NCI-H748 treated with DMSO at 0.1 percent for 48 hours (cell line): ENCODE measurements around the gene GRIK1.

Source experiments
- DNase-seq: peaks from one replicate; lab custom pipeline; 2025; lab: John Stamatoyannopoulos, UW

GRIK1 gene

DNA sequence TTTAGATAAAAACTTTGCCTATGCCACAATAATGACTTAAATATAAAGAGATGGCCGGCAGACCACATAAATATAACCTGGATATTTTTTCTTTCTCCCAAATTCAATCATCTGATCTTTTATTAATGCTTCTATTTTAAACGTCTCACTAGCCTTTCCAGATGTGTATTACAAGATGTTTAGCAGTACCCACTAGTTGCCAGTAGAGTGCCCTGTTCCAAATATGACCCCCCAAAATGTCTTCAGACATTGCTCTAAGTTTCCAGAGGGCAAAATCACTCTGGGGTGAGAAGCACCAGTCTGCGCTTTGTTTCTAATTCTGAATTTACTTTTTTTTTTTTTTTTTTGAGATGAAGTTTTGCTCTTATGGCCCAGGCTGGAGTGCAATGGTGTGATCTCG lies 268.1 kb downstream of the GRIK1 start:
- DNase-seq = no peak

DNA sequence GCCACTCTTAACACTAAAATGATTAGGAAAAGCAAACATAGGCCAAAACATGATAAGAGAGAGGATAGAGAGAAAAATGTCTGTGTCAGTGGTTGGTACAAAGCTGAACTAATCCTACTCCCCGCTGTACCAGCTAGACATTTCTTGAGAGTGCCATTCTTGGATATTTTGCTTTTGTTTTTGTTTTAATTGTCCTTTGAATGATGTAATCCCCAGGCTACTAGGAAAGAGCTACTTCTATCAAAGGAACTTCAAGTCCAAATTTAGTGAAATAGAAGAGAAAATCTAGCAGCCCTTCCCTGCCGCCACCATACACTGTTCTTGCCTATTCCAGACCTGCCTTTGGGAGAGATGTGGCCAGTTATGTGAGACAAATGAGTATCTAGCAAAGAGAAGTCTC lies 269.6 kb downstream of the GRIK1 start:
- no peak for DNase-seq

DNA sequence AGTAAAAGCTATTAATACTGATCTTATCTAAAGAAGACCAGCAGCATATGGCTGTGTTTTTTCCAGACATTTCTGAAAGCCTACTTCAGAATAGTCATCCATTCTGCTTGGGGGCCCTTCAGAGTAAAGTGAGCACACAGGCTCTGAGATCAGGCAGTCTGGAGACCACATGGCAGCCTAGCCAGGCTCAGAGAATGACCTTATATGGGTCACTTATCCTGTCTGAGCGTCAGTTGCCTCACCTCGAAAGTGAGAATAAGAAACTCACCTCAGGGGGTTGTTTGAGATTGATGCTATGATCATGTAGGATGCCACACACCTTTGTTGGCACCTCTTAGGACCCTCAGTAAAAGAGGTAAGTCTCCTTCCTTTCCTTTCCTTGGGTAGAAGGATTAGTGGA lies 270.4 kb downstream of the GRIK1 start:
- no peak for DNase-seq

DNA sequence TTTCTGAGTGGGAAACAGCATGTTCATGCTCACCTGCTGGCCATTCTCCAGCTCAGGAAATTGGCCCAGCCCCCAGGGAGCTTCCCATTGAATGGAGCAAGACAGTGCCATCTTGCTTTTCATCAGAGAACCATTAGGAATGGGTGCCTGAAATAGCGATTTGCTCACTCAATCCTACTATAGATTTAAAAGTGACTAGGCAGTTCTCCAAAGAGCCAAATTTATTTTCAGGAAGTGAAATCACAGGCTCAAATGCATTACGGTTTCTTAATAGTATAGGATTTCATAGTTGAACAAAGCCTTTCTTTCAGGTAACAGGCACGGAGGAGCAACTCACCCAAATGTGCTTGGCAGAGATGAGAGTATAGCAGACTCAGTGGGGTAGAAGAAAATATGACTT lies 272.1 kb downstream of the GRIK1 start:
- no peak for DNase-seq

DNA sequence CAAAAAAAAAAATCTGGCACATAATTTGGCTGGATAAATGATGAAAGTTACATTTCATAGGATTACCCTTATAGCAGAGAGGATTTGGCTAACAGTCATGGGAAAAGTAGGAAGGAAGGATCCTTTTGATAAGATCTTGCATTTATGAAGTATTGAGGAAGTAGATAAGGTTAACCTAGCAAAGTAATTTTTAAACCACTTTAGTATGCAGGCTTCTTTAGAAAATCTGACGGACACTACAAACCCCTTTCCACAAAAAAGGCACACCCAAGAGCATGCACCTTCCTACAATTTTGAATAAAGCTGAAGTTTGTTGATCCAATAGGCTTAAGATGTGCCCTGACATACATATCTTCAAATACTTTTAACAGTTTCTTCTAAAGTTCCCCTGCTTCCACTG lies 275.2 kb downstream of the GRIK1 start:
- DNase-seq = no peak

DNA sequence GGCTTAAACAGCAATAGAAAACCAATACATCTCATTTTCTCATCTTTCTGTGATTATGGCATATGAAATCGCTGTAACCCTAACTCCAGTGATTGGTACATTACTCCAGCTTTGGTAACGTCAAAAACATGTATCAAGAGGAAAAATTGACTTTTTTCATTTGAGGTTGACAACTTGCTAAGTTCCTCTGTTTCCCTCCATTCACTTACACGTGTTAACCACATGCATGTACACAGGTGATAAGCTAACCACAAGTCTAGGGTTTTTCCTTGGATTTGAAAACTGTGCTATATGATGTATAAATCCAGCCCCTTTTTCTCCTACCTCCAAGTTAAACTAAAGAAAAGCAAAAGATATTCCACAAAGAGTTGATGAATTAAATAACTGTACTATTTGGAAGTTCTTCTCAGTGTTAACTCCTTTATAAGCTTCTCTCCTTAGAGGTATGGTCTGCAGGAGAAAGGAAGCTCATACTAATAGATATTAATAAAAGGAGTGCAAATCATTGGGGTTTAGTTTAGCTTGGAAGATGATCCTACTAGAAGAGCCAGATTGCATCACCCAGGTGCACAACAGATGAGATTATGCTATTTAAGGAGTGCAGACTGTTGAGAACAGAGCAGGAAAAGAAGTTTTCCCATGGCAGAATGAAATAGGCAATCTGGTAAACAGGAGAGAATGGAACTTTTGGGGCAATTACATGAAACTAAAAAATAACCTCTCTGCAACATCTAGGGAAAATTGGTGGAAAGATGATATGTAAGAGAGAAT lies 277.9 kb downstream of the GRIK1 start:
- DNase-seq = no peak

DNA sequence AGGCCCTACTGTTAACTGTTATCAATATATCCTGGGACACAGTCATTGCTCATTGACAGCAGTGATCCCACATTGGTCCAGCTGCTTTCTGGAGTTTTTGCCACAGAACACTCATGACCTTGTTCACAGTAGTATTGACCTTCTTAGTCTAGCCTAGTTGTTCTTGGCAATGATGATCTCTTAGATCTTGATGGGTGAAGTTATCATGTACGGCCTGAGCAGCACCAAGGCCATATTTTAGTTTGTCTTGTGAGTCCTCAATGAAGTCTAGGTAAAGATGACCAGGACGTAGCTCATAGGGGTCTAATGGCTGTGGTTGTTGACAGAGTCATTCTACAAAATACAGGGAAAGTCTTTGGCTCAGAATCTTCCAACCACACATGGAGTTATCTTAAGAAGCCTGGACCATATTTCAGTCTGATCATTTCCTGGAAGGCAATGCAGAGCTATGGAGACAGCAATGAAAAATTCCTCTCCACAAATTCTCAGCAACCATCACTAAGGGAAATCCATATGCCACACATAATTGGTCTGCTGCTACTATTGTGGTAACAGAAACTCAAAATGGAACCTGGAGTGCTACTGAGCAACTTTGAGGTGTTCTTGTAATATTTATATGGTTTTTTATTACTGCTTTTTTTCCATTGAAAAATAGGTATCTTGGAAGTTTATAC lies 279.6 kb downstream of the GRIK1 start:
- DNase-seq = no peak

DNA sequence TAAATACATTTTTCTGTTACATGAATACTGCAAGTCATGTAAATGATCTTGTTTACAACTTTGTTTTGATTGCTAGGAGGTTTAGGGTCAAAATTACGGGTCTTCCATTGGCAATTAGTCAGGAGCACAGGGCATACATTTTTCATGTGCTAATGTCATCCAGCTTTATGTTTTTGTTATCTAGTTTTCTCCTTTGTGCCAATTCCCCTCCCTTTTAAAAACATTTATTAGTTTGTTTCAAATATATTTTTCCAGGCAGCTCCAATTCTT lies 280.9 kb downstream of the GRIK1 start:
- DNase-seq = no peak

DNA sequence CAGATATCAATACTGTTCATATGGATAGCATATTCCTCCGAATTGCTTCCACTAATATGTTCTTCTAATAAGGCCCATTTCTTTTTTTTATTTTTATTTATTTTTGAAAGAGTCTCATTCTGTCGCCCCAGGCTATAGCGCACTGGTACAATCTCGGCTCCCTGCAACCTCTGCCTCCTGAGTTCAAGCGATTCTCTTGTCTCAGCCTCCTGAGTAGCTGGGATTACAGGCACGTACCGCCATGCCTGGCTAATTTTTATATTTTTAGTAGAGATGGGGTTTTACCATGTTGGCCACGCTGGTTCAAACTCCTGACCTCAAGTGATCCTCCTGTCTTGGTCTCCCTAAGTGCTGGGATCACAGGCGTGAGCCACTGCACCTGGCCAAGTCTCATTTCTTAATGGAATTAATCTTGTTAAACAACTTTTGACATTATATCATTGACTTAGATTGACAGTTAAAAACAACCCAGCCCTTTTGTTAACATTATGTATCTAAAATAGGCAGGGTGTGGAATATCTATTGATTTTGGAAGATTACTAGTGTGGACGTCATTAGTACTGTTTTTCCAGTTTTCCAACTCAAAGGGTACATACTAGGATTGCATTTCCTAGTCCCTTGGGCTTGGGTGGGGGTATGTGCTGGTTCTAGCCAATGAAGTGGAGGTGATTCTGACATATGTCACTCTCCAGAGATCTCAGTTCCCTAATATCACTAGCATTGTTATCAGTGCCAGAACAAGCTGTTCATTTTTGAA lies 281.4 kb downstream of the GRIK1 start:
- no peak for DNase-seq

DNA sequence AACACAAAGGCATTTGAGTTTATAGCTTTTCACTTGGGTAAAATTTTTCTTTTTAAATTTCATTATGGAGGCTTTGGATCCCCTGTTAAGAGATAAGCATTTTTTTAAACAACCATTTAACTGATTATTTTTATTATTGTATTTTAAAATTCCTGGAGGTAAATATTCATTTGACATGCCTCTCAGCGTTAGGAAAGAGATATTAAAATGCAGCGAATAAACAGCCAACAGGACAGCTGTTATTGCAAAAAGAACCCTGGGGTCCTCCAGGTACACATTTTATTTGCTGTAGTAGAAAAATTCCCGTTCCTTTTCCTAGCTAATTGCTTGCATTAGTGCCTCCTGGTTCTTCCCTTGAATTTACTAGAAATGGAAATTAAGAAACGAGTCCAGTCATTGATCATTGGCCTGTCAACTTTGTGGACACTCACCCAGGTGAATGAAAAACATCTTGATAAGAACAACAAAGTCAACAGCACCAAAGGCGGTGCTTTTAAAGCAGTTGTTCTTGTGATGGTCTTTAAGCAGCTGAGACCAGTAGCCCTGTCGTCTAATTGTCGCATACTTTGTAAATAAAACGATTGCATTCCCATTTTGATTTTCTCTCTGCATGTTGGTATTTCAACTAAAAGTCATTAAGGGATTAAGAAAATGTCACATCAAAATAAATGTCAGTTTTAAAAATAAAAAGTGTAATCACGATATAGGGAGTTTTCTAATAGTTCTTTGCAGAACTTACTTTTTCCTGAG lies 282.4 kb downstream of the GRIK1 start:
- no peak for DNase-seq

DNA sequence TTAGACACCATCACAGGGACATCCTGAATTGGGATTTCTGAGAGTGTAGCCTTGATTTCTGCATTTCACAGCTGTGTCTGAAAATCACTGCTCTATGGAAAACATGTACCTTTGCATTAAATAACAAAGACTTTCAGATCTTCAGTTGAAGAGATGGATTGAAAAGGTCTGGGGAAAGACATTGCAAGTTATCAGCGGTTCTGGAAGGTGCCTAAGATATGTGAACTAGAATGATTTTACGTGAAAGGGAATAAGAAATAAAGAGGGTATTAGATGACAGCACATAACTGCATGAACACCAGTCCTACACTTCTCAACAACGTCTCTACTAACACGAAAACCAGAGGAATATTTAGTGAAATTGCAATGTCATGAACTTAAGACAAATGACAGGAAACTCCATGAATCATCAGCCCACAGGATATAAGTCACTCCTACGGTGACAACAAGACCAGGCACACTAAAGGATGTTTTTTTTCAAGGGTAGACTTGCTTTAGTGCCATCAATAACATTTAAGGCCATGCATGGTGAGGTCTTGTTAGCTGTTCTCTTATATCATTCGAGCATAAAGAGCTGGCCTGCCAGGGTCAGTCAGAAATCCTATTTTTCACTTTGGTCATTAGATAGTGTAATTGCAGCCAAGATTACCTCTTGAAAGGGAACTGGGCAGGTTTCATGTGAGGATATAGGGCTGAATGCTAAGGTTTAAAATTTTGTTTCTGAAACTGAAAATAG lies 283.1 kb downstream of the GRIK1 start:
- no peak for DNase-seq

DNA sequence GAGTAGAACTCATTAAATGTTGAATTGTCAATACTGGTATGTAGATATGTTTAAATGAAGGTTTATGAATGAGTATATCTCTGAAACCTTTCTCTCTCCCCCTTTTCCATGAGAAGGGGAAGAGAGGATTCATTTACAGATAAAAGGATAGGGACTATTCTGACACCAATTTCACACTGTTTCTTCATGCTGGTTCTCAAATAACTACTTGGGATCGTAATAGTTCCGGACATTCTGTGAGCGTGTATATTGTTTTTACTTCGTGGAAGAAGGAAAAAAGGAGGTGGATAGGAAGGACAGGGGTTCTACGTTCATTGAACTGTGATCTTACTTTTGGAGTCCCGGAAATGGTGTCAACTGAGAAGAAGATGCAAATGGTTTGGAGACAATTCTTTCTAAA lies 284.2 kb downstream of the GRIK1 start:
- no peak for DNase-seq

DNA sequence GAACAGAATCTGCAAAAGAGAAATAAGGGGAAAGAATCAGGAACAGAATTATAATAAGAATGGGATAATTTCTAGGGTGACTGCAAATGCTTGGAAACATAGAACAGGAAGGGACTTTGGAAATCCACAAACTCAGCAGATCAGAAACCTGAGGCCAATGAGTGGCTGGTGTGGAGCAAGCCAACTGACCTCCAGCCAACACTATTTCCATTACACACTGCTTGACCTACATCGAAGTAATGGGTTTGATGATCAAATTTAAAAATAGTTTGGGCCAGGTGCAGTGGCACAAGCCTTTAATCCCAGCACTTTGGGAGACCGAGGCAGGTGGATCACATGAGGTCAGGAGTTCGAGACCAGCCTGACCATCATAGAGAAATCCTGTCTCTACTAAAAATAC lies 284.9 kb downstream of the GRIK1 start:
- no peak for DNase-seq

DNA sequence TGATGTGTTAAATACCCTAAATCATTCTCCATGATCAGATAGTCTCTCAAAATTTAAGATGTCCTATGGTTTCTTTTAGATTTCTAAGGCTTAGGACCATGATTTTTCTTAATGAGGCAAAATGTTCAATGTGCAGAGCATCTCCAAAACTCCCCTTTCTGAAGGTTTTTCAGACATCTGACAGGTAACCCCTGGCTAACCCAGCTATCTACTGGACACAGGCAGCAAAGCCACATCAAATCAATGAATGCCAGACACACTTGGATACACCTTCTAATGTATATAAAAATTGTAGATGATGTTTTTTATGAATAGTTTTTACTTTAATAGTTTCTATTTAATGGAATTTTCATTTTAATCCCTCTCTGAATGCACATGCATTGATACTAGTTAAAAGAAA lies 285.6 kb downstream of the GRIK1 start:
- DNase-seq = no peak

DNA sequence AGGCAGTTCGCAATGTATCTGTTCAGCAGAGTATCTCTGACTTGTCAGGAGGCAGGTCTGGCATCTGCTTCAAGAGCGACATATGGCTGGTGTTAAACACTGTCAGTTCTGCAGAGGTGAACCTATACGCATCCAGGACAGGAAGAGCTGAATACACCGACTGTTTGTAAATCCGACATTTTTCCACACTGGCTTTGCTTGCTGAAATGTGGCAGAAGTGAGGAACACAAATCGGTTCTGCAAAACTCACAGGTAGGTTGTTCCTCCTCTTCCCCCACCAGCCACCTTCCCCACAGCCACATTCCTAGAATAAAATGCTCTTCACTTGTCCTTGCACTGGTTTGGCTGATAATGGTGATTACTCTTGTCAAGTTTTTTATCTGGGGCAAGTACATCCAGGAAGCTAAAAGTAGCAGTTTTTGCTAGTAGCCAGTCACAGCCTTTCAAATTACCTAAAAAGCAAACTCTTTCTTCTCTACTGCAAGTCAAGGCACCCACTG lies 289.2 kb downstream of the GRIK1 start:
- no peak for DNase-seq

DNA sequence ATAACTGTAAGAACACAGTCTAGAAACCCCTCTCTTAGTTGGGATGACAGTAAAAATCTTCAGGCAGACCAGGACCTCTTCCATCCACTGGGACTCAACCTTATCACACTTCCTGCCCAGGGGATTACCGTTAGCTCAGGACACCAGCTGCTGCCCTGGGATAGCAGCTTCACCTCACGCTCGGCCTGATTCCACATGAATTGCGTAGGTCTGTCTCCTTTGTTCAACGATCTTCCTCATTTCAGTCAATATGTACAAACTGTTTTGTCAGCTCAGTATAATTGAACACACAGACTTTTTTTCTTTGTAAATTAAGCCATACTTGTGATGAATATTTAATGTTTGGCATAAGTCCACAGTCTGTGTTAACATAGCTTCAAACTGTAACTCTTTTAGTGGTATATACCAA lies 290.4 kb downstream of the GRIK1 start:
- DNase-seq = no peak

DNA sequence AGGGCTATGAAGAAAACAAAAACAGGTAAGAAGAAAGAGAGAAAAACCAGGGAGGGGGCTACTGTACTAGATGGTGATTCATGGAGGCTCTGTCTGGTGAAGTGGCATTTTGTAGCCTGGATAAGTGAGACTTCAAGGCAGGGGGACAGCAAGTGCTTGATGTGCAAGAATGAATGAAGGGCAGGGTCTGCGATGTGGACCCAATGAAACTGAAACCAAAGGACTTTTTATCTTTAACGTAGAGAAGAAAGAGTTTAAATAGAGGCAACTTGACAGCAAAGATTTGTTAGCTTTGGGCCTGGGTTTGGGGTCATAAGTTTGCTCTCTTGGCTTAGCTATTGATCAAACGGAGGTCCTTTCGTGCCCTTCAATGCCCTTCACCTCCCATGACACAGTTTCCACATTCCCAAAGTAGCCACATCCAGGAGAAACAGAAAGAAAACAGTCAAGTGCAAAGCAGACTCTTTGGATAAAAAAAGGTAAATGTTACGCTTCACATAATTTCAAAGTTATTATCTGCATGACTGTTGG lies 291.0 kb downstream of the GRIK1 start:
- DNase-seq = no peak

DNA sequence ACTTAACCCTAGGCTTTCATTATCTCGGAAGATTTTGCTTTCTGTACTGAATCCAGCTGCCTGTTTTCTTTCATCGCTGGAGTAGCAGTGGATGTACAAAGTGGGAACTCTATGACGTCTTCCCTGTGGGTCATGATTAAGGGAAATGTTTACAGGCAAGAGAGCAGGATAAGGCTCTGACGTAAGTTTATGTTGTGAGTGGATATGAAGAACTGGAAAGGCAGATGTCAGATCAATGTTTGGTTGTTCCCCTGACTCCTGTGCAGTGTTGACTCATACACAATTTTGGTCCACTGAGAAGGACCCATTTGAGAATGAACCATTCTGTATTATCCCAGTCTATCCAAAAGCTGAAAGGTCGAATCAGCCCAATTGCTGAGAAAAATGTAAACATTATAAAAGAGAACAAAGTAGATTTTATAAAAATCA lies 292.4 kb downstream of the GRIK1 start:
- DNase-seq = no peak

DNA sequence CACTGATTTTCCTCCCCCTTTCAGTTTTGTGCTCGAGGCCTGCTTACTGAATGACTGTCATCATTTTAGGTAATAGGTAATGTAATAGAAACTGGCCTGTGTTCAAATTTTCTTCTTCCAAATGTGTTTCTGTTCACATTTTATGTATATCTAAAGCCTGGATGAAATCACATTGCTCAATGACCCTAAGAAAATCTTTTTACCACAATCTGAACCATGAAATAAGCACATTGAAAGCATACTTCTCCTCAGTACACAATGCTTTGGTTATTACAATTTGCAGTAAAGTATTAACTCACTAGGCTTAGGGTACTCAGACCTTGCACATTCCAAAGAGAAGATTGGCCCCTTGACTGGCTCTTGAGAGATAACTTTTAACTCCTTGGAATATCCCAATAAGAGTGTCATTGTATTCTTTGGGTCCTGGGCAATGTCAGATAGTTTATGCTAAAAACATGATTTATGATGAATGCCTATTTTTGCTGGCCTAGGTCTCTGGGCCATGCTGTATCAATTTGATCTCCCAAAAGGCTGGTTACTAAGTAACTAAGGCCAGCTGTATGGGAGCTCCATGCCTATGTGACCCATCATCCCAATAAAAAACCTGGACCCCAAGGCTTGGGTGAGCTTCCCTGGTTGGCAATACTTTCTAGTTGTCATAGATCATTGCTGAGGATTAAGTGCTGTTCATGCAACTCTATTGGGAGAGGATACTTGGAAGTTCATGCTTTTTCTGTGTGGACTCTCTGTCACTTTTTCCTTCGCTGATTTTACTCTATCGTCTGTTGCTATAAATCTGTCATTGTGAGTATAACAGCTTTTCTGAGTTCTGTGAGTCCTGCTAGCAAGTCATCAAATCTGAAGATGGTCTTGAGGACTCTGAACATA lies 293.9 kb downstream of the GRIK1 start:
- no peak for DNase-seq

DNA sequence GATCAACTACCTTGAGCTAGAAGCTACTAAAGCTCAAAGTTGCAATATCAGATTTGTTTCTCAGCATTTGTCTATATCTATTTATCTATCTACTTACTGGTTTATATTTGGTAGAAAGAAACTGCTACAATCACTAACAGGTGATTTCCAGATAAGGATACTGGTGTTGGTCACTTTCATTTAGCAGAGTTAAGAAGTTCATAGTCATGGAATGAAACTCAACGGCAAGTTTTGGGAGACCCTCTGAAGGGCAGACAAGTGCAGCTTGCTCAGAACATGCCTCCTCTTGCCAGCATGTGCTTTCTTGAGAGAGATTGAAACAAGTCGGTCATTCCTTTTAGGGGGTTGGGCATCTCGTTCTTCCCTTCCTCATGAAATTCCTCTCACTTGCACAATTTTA lies 296.5 kb downstream of the GRIK1 start:
- no peak for DNase-seq
